ENCODE measurements around the gene RIC8B.
A peak's percentile ranks its signal among the peaks of the same experiment; 100 is the strongest.

The RIC8B gene

DNA sequence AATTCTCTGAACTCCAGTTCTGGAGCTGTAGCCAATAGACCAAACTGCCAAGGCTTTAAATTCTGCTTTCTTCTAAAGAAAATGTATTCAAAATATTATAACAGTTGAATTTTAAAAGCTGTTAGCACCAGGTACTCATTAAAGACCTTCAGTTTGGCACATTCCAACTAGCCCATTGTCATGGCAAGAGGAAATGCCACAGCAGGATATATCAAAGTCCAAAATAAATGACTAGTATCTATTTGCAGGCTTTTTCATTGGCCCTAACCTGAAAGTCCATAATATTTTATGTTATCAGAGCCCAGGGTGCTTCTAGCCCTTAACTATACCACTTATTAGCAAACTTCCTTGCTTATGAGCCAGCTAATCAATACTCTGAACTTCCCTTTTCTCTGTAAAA is 3.1 kb upstream of the RIC8B start:
- no peak overlapping the region for H3K27ac ChIP-seq (ENCODE audit: low read depth in 2 of 2, low read length in 2 of 2)

DNA sequence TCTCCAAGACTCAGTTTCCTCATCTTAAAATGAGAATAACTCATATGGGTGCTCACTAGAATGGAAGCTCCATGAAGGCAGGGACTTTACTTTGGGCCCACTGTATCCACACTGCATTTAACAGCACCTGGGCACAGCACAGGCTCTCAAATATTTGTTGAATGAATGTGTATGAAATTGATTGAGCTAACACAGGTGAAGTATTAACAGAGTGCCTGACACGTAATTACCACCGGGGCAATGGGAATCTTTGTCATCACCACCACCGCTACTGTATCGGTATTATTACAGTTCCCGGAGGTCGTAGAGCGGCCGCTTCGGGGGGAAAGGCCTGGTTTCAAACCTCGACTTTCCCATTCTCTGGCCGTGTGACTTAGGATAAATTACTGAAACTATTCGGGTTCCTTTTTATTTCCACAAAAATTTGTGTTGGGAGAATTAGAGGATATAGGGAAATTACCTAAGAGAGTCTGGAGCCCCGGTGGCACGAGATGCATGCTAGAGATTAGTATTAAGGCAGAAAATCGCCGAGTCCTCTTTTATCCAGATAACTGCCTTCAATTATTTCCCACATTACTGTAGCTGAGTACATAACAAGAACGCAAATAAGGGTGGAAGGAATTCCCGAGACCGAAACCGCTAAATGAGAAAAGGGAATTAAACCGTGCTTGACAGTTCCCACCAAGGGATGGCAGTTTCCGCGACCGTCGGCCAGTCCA is 1.0 kb upstream of the RIC8B start:
- H3K36me3 ChIP-seq (ENCODE audit: control insufficient read depth in 2 of 2, insufficient read depth in 2 of 2, low read length in 2 of 2), result no peaks in the 10 kb centered on the region
- H3K27ac ChIP-seq (ENCODE audit: low read depth in 2 of 2, low read length in 2 of 2), result peak overlapping the region; percentile 91 to 93
- H3K4me3 ChIP-seq (ENCODE audit: low read length in 2 of 2), result peak overlapping the region; percentile 90 to 95
- peak overlapping the region; percentile 83 to 90 for H3K9ac ChIP-seq (ENCODE audit: low read depth in 1 of 2, low read length in 2 of 2)
- H3K4me1 ChIP-seq (ENCODE audit: control insufficient read depth in 2 of 2, insufficient read depth in 2 of 2, low read length in 2 of 2), result peaks cover 5 to 16% of the 10 kb centered on the region in 2 donors
- no peaks in the 10 kb centered on the region for H3K9me3 ChIP-seq (ENCODE audit: control insufficient read depth in 2 of 2, low read length in 2 of 2)
- H3K27me3 ChIP-seq (ENCODE audit: control insufficient read depth in 2 of 2, insufficient read depth in 2 of 2, low read length in 2 of 2), result no peaks in the 10 kb centered on the region

More for the DNA sequence above, 3.1 kb upstream of the RIC8B start:
- Histone ChIP-seq H3K36me3 (ENCODE audit: control insufficient read depth in 2 of 2, insufficient read depth in 2 of 2, low read length in 2 of 2) (no peaks in the 10 kb centered on the region), H3K9ac (ENCODE audit: low read depth in 1 of 2, low read length in 2 of 2) (no peak overlapping the region), H3K9me3 (ENCODE audit: control insufficient read depth in 2 of 2, low read length in 2 of 2) (no peaks in the 10 kb centered on the region), H3K27me3 (ENCODE audit: control insufficient read depth in 2 of 2, insufficient read depth in 2 of 2, low read length in 2 of 2) (no peaks in the 10 kb centered on the region), H3K4me1 (ENCODE audit: control insufficient read depth in 2 of 2, insufficient read depth in 2 of 2, low read length in 2 of 2) (peaks cover 5 to 16% of the 10 kb centered on the region in 2 donors), H3K4me3 (ENCODE audit: low read length in 2 of 2) (no peak overlapping the region)

DNA sequence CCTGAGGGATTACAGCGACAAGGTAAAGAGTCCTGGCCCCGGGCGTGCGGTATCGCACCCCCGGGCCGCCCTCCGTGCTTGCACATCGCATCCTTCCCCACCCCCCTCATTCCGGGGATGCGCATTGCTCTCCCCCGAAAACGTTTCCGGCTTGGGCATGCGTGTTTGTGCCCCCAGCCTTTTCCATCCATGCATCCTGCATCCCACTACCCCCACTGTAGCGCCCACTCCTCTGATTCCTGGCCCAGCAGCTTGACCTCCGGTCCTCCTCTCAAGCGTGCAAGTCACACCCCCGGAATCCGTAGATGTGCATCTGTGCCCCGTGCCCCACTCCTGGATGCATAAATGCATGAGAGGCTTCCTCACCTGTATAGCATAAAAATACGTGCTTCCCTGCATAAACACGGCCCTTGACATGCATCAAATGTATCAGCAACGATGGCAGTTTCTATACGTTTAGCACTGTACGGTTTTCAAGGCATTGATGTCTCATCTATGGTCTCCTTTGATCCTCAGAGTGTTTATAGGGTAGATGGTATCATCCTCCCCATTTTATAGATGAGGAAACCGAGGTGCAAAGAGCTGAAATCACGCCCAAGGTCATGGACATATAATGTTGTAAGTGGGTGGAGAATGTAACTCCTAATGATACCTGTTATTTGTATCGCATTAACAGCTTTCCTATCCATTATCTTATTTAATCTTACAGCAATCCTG is 484 bp downstream of the RIC8B start:
- Histone ChIP-seq H3K4me3 (ENCODE audit: low read length in 2 of 2) (peak overlapping the region; percentile 90 to 95), H3K27me3 (ENCODE audit: control insufficient read depth in 2 of 2, insufficient read depth in 2 of 2, low read length in 2 of 2) (no peaks in the 10 kb centered on the region), H3K36me3 (ENCODE audit: control insufficient read depth in 2 of 2, insufficient read depth in 2 of 2, low read length in 2 of 2) (no peaks in the 10 kb centered on the region), H3K9ac (ENCODE audit: low read depth in 1 of 2, low read length in 2 of 2) (peak overlapping the region; percentile 83 to 90), H3K4me1 (ENCODE audit: control insufficient read depth in 2 of 2, insufficient read depth in 2 of 2, low read length in 2 of 2) (peaks cover 5 to 16% of the 10 kb centered on the region in 2 donors), H3K9me3 (ENCODE audit: control insufficient read depth in 2 of 2, low read length in 2 of 2) (no peaks in the 10 kb centered on the region), H3K27ac (ENCODE audit: low read depth in 2 of 2, low read length in 2 of 2) (peak overlapping the region; percentile 91 to 93)

DNA sequence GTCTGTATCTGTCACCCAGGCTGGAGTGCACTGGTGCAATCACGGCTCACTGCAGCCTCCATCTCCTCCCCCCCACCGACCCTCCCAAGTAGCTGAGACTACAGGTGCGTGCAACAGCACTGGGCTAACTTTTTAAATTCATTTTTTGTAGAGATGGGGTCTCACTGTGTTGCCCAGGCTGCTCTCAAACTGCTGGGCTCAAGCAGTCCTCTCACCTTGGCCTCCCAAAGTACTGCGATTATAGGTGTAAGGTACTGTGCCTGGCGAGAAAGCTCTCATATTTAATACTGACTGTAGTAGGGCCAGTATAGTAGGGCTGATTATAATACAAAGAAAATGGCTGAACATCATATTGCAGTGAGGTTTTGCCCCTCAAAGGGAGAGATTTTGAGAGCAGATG is 2.4 kb downstream of the RIC8B start:
- Histone ChIP-seq H3K9ac (ENCODE audit: low read depth in 1 of 2, low read length in 2 of 2) (no peak overlapping the region), H3K27me3 (ENCODE audit: control insufficient read depth in 2 of 2, insufficient read depth in 2 of 2, low read length in 2 of 2) (no peaks in the 10 kb centered on the region), H3K27ac (ENCODE audit: low read depth in 2 of 2, low read length in 2 of 2) (no peak overlapping the region), H3K36me3 (ENCODE audit: control insufficient read depth in 2 of 2, insufficient read depth in 2 of 2, low read length in 2 of 2) (no peaks in the 10 kb centered on the region), H3K4me1 (ENCODE audit: control insufficient read depth in 2 of 2, insufficient read depth in 2 of 2, low read length in 2 of 2) (peaks cover 5 to 12% of the 10 kb centered on the region in 2 donors), H3K4me3 (ENCODE audit: low read length in 2 of 2) (no peak overlapping the region), H3K9me3 (ENCODE audit: control insufficient read depth in 2 of 2, low read length in 2 of 2) (no peaks in the 10 kb centered on the region)

DNA sequence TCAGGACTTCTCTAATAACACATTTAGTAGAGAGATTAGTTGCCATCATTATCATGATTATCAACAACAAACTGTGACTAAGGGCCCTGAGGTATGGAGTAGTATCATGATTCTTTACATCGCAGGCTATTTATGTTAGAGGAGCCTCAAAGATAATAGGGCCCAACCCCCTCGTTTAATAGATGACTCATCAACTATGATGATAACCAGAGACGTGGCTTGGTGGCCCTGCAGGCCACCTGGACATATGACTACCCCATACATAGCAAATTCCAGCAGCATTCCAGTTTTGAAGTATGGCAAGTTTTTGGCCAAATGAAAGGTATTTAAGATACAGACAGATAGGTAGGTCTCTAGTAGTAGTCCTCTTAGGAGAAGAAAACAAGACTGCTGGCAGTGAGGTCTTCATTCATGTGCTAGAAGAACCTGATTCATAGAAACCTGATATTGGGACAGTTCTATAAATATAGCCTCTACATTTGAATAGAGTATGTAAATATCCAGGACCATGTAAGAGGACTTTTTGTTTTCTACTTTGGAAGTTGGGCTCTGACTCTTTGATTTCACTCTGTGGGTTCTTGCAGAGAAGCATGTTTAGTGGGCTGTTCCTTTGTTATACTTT is 5.6 kb downstream of the RIC8B start:
- no peaks in the 10 kb centered on the region for H3K9me3 ChIP-seq (ENCODE audit: control insufficient read depth in 2 of 2, low read length in 2 of 2)
- H3K27me3 ChIP-seq (ENCODE audit: control insufficient read depth in 2 of 2, insufficient read depth in 2 of 2, low read length in 2 of 2), result no peaks in the 10 kb centered on the region
- no peak overlapping the region for H3K9ac ChIP-seq (ENCODE audit: low read depth in 1 of 2, low read length in 2 of 2)
- H3K4me3 ChIP-seq (ENCODE audit: low read length in 2 of 2), result no peak overlapping the region
- H3K4me1 ChIP-seq (ENCODE audit: control insufficient read depth in 2 of 2, insufficient read depth in 2 of 2, low read length in 2 of 2), result peaks cover 3 to 6% of the 10 kb centered on the region in 2 donors
- peaks cover 0 to 4% of the 10 kb centered on the region in 2 donors for H3K36me3 ChIP-seq (ENCODE audit: control insufficient read depth in 2 of 2, insufficient read depth in 2 of 2, low read length in 2 of 2)
- no peak overlapping the region for H3K27ac ChIP-seq (ENCODE audit: low read depth in 2 of 2, low read length in 2 of 2)

DNA sequence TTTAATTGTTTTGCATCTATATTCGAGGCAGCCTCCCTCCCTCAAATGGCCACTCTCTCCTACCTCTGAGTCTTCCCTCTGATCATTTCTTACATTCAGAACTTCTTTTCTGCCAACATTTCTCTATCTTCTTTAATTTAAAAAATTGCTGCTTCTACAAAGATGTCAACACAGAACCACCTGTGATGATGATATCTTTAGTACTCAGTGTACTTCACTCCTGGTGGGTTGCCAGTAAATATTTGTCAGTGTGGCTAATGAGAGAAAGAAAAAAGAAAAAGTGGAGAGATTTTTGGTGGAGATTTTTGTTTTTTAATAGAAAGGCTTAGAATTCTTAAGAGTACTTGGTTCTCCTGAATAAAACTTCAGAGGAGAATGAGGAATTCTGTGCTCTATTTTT is 8.1 kb downstream of the RIC8B start:
- peaks cover 0 to 4% of the 10 kb centered on the region in 2 donors for H3K36me3 ChIP-seq (ENCODE audit: control insufficient read depth in 2 of 2, insufficient read depth in 2 of 2, low read length in 2 of 2)
- no peak overlapping the region for H3K9ac ChIP-seq (ENCODE audit: low read depth in 1 of 2, low read length in 2 of 2)
- no peaks in the 10 kb centered on the region for H3K9me3 ChIP-seq (ENCODE audit: control insufficient read depth in 2 of 2, low read length in 2 of 2)
- H3K27ac ChIP-seq (ENCODE audit: low read depth in 2 of 2, low read length in 2 of 2), result no peak overlapping the region
- H3K4me1 ChIP-seq (ENCODE audit: control insufficient read depth in 2 of 2, insufficient read depth in 2 of 2, low read length in 2 of 2), result no peaks in the 10 kb centered on the region
- no peak overlapping the region for H3K4me3 ChIP-seq (ENCODE audit: low read length in 2 of 2)
- H3K27me3 ChIP-seq (ENCODE audit: control insufficient read depth in 2 of 2, insufficient read depth in 2 of 2, low read length in 2 of 2), result no peaks in the 10 kb centered on the region

DNA sequence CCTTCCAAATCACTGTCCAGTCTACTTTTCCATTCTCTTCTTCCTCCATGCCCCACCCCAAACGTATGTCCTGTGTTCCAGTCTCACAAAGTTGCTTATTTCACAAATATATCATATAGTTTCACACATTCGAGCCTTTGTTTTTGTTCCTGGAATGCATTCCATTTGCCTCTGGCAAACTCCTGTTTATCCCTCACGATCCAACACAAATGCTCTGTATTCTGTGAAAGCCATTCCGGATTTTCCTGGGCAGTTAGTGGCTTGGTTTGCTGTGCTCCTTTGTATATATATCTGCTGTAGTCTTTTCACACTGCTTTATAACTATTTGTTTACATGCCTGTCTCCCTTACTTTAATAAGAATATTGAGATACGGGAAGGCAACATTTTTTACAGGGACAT is 9.0 kb downstream of the RIC8B start:
- H3K4me3 ChIP-seq (ENCODE audit: low read length in 2 of 2), result no peak overlapping the region
- no peak overlapping the region for H3K27ac ChIP-seq (ENCODE audit: low read depth in 2 of 2, low read length in 2 of 2)
- peaks cover 0 to 4% of the 10 kb centered on the region in 2 donors for H3K36me3 ChIP-seq (ENCODE audit: control insufficient read depth in 2 of 2, insufficient read depth in 2 of 2, low read length in 2 of 2)
- H3K4me1 ChIP-seq (ENCODE audit: control insufficient read depth in 2 of 2, insufficient read depth in 2 of 2, low read length in 2 of 2), result no peaks in the 10 kb centered on the region
- no peaks in the 10 kb centered on the region for H3K9me3 ChIP-seq (ENCODE audit: control insufficient read depth in 2 of 2, low read length in 2 of 2)
- no peaks in the 10 kb centered on the region for H3K27me3 ChIP-seq (ENCODE audit: control insufficient read depth in 2 of 2, insufficient read depth in 2 of 2, low read length in 2 of 2)
- H3K9ac ChIP-seq (ENCODE audit: low read depth in 1 of 2, low read length in 2 of 2), result no peak overlapping the region

DNA sequence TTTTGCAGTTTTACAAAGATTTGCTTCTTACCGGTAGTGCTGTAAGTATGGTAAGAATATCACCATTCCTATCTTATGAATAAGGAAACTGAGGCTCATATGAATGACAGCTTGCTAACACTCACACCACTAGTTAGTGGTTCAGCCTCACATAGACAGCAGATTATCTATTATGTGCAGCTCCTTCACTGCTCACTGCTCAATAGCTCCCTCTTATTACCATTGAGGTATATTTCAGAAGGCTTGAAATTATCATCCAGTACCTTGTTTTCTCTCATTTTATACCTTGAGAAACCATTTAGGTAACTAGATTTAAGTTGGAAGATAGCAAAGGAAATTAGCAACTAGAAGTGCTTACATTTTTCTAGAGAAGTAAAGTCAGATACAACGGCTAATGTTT is 15.5 kb downstream of the RIC8B start:
- no peak overlapping the region for H3K4me3 ChIP-seq (ENCODE audit: low read length in 2 of 2)
- H3K9me3 ChIP-seq (ENCODE audit: control insufficient read depth in 2 of 2, low read length in 2 of 2), result no peaks in the 10 kb centered on the region
- no peaks in the 10 kb centered on the region for H3K4me1 ChIP-seq (ENCODE audit: control insufficient read depth in 2 of 2, insufficient read depth in 2 of 2, low read length in 2 of 2)
- H3K27me3 ChIP-seq (ENCODE audit: control insufficient read depth in 2 of 2, insufficient read depth in 2 of 2, low read length in 2 of 2), result no peaks in the 10 kb centered on the region
- peaks cover 2 to 10% of the 10 kb centered on the region in 2 donors for H3K36me3 ChIP-seq (ENCODE audit: control insufficient read depth in 2 of 2, insufficient read depth in 2 of 2, low read length in 2 of 2)
- no peak overlapping the region for H3K27ac ChIP-seq (ENCODE audit: low read depth in 2 of 2, low read length in 2 of 2)
- no peak overlapping the region for H3K9ac ChIP-seq (ENCODE audit: low read depth in 1 of 2, low read length in 2 of 2)

DNA sequence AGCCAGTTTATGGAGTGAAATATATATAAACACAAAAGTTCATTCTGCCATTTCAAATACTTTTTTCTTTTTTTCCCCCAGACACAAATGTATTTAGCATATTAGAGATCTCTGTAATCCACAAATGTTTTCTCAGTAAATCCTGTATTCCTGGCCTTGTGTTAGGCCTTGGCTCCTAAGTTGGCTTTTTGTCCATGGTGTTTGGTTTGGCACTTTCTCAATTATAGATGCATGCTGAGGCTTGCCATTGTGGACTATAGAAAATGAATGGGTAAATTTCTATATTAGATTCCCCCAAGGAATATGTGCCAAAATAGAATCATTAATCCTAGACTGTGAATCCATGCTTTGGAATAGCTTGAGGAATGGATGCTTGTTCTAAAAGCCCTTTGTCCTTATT is 17.0 kb downstream of the RIC8B start:
- Histone ChIP-seq H3K36me3 (ENCODE audit: control insufficient read depth in 2 of 2, insufficient read depth in 2 of 2, low read length in 2 of 2) (peaks cover 2 to 10% of the 10 kb centered on the region in 2 donors), H3K9me3 (ENCODE audit: control insufficient read depth in 2 of 2, low read length in 2 of 2) (no peaks in the 10 kb centered on the region), H3K9ac (ENCODE audit: low read depth in 1 of 2, low read length in 2 of 2) (no peak overlapping the region), H3K27ac (ENCODE audit: low read depth in 2 of 2, low read length in 2 of 2) (no peak overlapping the region), H3K4me1 (ENCODE audit: control insufficient read depth in 2 of 2, insufficient read depth in 2 of 2, low read length in 2 of 2) (no peaks in the 10 kb centered on the region), H3K4me3 (ENCODE audit: low read length in 2 of 2) (no peak overlapping the region), H3K27me3 (ENCODE audit: control insufficient read depth in 2 of 2, insufficient read depth in 2 of 2, low read length in 2 of 2) (no peaks in the 10 kb centered on the region)

DNA sequence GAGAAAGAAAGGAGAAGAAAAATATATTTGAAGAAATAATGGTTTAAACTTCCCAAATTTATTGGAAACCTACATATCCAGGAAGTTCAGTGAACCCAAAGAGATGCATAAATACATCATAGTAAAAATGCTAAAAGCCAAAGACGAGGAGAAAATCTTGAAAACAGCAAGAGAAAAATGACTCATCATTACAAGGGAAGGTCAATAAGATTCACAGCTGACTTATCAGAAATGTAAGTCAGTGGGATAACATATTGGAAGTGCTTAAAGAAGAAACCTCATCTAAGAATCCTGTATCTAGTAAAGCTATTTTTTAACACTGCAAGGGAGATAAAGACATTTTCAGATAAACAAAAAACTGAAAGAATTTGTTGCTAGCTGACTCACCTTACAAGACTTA is 19.9 kb downstream of the RIC8B start:
- Histone ChIP-seq H3K4me1 (ENCODE audit: control insufficient read depth in 2 of 2, insufficient read depth in 2 of 2, low read length in 2 of 2) (no peaks in the 10 kb centered on the region), H3K9me3 (ENCODE audit: control insufficient read depth in 2 of 2, low read length in 2 of 2) (no peaks in the 10 kb centered on the region), H3K27ac (ENCODE audit: low read depth in 2 of 2, low read length in 2 of 2) (no peak overlapping the region), H3K4me3 (ENCODE audit: low read length in 2 of 2) (no peak overlapping the region), H3K27me3 (ENCODE audit: control insufficient read depth in 2 of 2, insufficient read depth in 2 of 2, low read length in 2 of 2) (no peaks in the 10 kb centered on the region), H3K9ac (ENCODE audit: low read depth in 1 of 2, low read length in 2 of 2) (no peak overlapping the region), H3K36me3 (ENCODE audit: control insufficient read depth in 2 of 2, insufficient read depth in 2 of 2, low read length in 2 of 2) (peaks cover 2 to 10% of the 10 kb centered on the region in 2 donors)
